ENCODE measurements around the gene NAA80.

Gene NAA80

GRCh38 chr3:50258029-50258680, 41.0 kb downstream of the NAA80 start:
- no peak for DNase-seq (ENCODE audit: low read depth in 3 of 3)

GRCh38 chr3:50256978-50257890, 42.0 kb downstream of the NAA80 start:
- no peak for DNase-seq (ENCODE audit: low read depth in 3 of 3)

- DNase-seq (ENCODE audit: low read depth in 3 of 3), result no peak
These were observed 44.0 kb downstream of the NAA80 start for GRCh38 chr3:50255251-50255615.

- DNase-seq (ENCODE audit: low read depth in 3 of 3), result no peak
These were observed 44.5 kb downstream of the NAA80 start for GRCh38 chr3:50254577-50255250.

- DNase-seq (ENCODE audit: low read depth in 3 of 3), result peak in 1 of 3 experiments; percentile 32
These were observed 48.0 kb downstream of the NAA80 start for GRCh38 chr3:50251220-50251619.

GRCh38 chr3:50250514-50250913, 48.7 kb downstream of the NAA80 start:
- DNase-seq (ENCODE audit: low read depth in 3 of 3), result no peak

GRCh38 chr3:50249457-50249856, 49.7 kb downstream of the NAA80 start:
- no peak for DNase-seq (ENCODE audit: low read depth in 3 of 3)

- no peak for DNase-seq (ENCODE audit: low read depth in 3 of 3)
These were observed 50.8 kb downstream of the NAA80 start for GRCh38 chr3:50248387-50248786.

- DNase-seq (ENCODE audit: low read depth in 3 of 3), result peak; percentile 62 to 71 (median 70)
These were observed 52.7 kb downstream of the NAA80 start for GRCh38 chr3:50246517-50246954.

All from stimulated activated CD4-positive, alpha-beta T cell treated with anti-CD3 and anti-CD28 coated beads, TNF-alpha, amount 100 ng/mL, for 4 hours (primary cell).